GM23248 (cell line): ENCODE measurements around the gene ANTXRL.

Experiments
- EZH2 ChIP-seq: fragments of 200-600 bp; sonication (generic); IDR thresholded peaks from 2 replicates; pipeline ENCODE4 v1.6.1; 2018; ENCODE audit warnings: antibody characterized with exemption, mild to moderate bottlenecking; ENCODE audit not compliant: insufficient read depth, poor library complexity, severe bottlenecking
- EZH2phosphoT487 ChIP-seq: fragments of 200-600 bp; sonication (generic); IDR thresholded peaks from 2 replicates; pipeline ENCODE4 v1.6.1; 2018; ENCODE audit warnings: antibody characterized with exemption, moderate library complexity, mild to moderate bottlenecking, low read depth; ENCODE audit not compliant: insufficient read depth

DNA sequence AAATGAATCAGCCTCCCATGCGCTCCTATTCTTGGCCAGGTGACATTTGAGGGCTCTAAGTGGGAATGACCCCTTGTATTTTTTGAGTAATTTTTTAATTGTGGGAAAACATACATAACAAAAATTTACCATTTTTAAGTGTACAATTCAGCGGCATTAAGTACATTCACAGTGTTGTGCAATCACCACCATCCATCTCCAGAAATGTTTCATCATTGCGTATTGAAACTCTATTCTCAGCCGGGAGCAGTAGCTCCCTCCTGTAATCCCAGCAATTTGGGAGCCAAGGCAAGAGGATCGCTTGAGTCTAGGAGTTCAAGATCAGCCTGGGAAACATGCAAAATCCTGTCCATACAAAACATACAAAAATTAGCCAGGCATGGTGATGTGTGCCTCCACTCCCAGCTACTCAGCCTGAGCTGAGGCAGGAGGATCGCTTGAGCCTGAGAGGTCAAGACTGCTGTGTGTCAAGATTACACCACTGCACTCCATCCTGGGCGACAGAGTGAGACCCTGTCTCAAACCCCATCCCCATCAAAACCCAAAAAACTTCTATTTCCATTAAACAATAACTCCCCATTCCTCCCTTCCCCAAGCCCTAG, 2.5 kb downstream of the ANTXRL start:
- TF ChIP-seq EZH2phosphoT487 (no peak), EZH2 (no peak)
